Measurements from ENCODE around the gene C5orf34. TPM values are rescaled to one million over a fixed set of nuclear protein-coding genes. Genes with fewer than 3 reads are reported as not detected.
"Not testable (repeated sequence)": the region's sequence is repeated elsewhere in the genome, so short reads cannot be mapped to it uniquely, and the experiment has no call there.

C5orf34 gene
- total RNA-seq, 1 donor from 2014 or later, result 6.3 TPM

DNA sequence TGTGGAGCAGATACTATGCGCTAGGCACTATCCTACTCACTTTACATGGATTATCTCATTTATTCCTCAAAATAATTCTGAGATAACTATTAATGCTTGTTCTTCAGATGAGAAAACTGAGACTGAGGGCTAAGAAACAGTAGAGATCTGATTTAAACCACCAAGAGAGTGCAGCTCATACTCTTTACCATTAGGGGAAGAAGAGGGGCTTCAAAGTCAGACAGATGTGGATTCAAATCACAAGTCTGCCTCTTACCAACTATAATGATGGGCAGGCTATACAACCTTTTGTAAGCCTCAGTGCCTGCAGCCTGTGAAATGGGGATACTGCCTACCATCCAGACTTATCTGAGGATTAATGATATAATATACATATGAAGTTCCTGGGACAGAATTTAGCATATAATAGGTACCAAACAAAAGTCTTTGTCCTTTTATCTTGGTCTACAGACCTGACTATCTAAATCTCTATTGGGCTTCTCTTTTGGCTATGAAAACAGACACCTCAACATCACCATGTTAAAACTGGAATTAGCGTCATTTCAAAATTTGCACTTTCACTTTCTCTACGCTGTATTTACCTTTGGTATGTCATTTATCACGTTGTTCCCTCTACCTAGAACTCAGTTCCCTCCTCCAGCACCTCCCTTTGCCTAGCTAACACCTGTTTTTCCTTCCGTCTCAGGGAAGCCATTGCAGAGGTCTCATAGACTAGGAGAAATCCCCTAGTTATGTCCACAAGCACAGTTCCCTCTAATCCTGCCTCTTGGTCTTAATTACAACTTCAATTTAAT lies 17.4 kb downstream of the C5orf34 start:
- no peak overlapping the region for H3K4me3 Mint-ChIP-seq (ENCODE audit: low read depth)
- H3K9me3 Mint-ChIP-seq, result no peaks in the 10 kb centered on the region
- peaks cover 27% of the 10 kb centered on the region for H3K36me3 Mint-ChIP-seq (ENCODE audit: low read depth)
- intact Hi-C loops (cut with micrococcal nuclease), result no loop called here
- DNase-seq (ENCODE audit: low spot score), result no peak
- peaks cover 2% of the 10 kb centered on the region for H3K4me1 Mint-ChIP-seq (ENCODE audit: low read depth)
- no peak overlapping the region for H3K27ac Mint-ChIP-seq
- H3K27me3 Mint-ChIP-seq (ENCODE audit: low read depth), result no peaks in the 10 kb centered on the region

GRCh38 chr5:43491326-43491725 lies 23.6 kb downstream of the C5orf34 start:
- H3K27ac Mint-ChIP-seq, result no peak overlapping the region
- no peak overlapping the region for H3K4me3 Mint-ChIP-seq (ENCODE audit: low read depth)
- DNase-seq (ENCODE audit: low spot score), result no peak
- no peaks in the 10 kb centered on the region for H3K9me3 Mint-ChIP-seq
- intact Hi-C loops (cut with micrococcal nuclease), result no loop called here
- peaks cover 2% of the 10 kb centered on the region for H3K4me1 Mint-ChIP-seq (ENCODE audit: low read depth)
- H3K36me3 Mint-ChIP-seq (ENCODE audit: low read depth), result peaks cover 37% of the 10 kb centered on the region
- H3K27me3 Mint-ChIP-seq (ENCODE audit: low read depth), result no peaks in the 10 kb centered on the region

GRCh38 chr5:43486353-43486752 lies 28.6 kb downstream of the C5orf34 start:
- Mint-ChIP-seq H3K4me3 (ENCODE audit: low read depth) (no peak overlapping the region), H3K27ac (no peak overlapping the region), H3K9me3 (no peaks in the 10 kb centered on the region)

DNA sequence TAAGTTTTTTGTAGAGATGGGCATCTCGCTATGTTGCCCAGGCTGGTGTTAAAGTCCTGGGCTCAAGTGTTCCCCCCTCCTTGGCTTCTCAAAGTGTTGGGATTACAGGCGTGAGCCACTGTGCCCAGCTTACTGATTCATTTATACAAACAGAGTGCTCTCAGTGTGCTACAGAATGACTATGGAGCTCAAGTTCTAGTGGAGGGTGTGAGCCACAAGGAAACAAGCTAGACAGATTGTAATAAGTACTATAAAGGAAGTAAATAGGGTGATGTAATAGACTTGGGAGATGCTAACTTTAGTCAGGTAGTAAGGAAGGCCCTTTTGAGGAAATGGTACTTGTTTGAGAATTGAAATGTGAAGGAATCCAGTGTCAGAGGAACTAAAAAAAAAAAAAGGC lies 29.5 kb downstream of the C5orf34 start:
- Mint-ChIP-seq H3K4me1 (ENCODE audit: low read depth) (peaks cover 37% of the 10 kb centered on the region), H3K36me3 (ENCODE audit: low read depth) (peaks cover 32% of the 10 kb centered on the region), H3K4me3 (ENCODE audit: low read depth) (peak overlapping the region; percentile 38), H3K27me3 (ENCODE audit: low read depth) (no peaks in the 10 kb centered on the region), H3K9me3 (no peaks in the 10 kb centered on the region), H3K27ac (peak overlapping the region; percentile 99)
- intact Hi-C loops (cut with micrococcal nuclease), result loop anchor here (2.0 to 10.0 kb wide), 3 partner anchors 291 to 535 kb away; partner anchors contain the start of genes ANXA2R and NIM1K
- no peak for DNase-seq (ENCODE audit: low spot score)

More at GRCh38 chr5:43486353-43486752, 28.6 kb downstream of the C5orf34 start:
- no peaks in the 10 kb centered on the region for H3K27me3 Mint-ChIP-seq (ENCODE audit: low read depth)
- H3K36me3 Mint-ChIP-seq (ENCODE audit: low read depth), result peaks cover 35% of the 10 kb centered on the region
- no peak for DNase-seq (ENCODE audit: low spot score)
- intact Hi-C loops (cut with micrococcal nuclease), result loop anchor here (10.0 kb wide), 1 partner anchor 292 kb away; the partner anchor contains the start of gene NIM1K
- peaks cover 33% of the 10 kb centered on the region for H3K4me1 Mint-ChIP-seq (ENCODE audit: low read depth)

GRCh38 chr5:43484106-43484849 lies 30.7 kb downstream of the C5orf34 start:
- Mint-ChIP-seq H3K27me3 (ENCODE audit: low read depth) (no peaks in the 10 kb centered on the region), H3K27ac (peak overlapping the region; percentile 99), H3K4me3 (ENCODE audit: low read depth) (peak overlapping the region; percentile 93), H3K4me1 (ENCODE audit: low read depth) (peaks cover 41% of the 10 kb centered on the region), H3K9me3 (no peaks in the 10 kb centered on the region), H3K36me3 (ENCODE audit: low read depth) (peaks cover 26% of the 10 kb centered on the region)
- DNase-seq (ENCODE audit: low spot score), result peak; percentile 87
- intact Hi-C loops (cut with micrococcal nuclease), result loop anchor here (1.0 to 10.0 kb wide), 10 partner anchors 31 to 533 kb away; partner anchors contain the start of genes ANXA2R, C5orf34, NIM1K and NNT

DNA sequence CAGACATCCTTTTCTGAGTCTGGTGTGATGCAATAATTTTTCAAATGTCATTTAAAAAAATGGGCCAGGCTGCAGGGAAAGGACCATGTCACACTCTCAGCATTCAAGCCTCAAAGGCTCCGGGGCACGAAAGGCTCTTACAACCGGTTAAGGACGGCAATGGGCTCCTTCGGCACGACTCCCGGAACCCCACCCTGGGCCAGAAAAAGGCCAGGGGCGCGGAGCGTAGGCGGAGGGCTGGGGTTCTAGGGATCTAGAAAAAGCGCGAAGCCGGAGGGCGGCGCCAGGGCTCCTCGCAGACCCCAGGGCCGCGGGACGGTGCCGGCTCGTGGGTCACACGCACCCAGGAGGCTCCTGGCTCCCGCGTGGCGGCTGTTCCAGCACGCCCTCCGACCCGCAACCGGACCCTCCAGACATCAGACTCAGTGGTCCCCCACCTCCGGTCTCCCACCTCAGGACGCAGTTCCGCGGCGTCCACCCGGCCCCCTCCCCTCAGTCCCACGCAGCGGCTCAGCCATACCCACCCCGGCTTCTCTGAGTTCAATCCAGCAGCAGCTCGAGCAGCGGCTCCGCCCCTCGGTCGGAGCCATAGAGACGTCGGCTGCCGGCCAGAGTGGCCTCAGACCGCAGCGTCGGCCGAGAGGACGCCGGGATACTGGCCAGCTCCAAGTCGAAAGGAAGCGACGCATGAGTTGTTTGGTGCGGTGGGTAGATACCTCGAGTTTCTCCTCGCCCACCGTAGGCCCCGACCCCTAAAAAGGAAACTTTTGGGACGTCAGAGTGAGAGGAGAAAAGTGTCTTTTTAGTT lies 31.4 kb downstream of the C5orf34 start, which contains the start of gene TMEM267:
Gene TMEM267 (minus strand): TSS at position 568 of the 808 bp plus-strand sequence. CDS start 29,896 bp downstream, outside the sequence.
- Mint-ChIP-seq H3K36me3 (ENCODE audit: low read depth) (peaks cover 19% of the 10 kb centered on the region), H3K27ac (peak within 1 kb of the TSS; percentile 99), H3K4me1 (ENCODE audit: low read depth) (peaks cover 41% of the 10 kb centered on the region), H3K4me3 (ENCODE audit: low read depth) (peak within 1 kb of the TSS; percentile 93), H3K9me3 (no peaks in the 10 kb centered on the region), H3K27me3 (ENCODE audit: low read depth) (no peaks in the 10 kb centered on the region)
- intact Hi-C loops (cut with micrococcal nuclease), result loop anchor here (1.0 to 10.0 kb wide), 12 partner anchors 32 to 533 kb away; partner anchors contain the start of genes ANXA2R, C5orf34, HMGCS1 and NIM1K
- DNase-seq (ENCODE audit: low spot score), result peak; percentile 76

DNA sequence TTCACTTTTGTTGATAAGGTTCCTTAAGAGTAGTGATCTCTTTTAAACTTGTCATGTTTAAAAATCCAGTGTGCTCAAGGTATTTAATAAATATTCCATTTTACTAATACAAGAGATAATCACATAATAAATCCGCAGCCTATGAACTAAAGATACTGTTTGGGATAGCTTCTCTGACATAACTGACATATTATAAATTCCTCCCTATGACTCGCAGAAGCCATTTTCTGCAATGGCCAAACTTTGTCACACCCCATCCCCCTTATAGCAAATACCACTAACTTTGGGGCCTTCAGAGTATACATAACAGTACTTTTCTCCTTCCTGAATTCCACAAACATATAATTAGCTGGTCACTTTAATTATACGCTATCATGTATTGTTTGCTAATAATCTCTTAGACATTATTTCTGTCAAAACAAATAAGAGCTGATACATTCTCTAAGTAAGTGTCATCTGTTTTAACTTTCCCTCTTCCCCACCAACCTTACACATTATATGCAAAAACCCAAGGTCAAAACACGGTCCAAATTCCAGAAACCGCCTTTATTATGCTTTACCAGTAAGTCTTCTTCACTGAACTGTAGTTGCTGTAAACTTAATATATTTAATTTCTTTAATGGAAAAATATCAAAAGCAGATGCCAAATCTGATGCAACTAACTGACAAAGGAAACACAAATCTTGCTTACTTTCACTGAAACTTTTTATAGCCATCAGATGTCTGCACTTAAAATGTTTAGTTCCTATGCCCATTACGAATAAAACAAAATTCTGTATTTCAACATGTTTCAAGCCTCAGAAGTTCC lies 32.3 kb downstream of the C5orf34 start:
- peak overlapping the region; percentile 93 for H3K4me3 Mint-ChIP-seq (ENCODE audit: low read depth)
- intact Hi-C loops (cut with micrococcal nuclease), result loop anchor here (2.0 to 10.0 kb wide), 4 partner anchors 170 to 416 kb away; partner anchors contain the start of genes HMGCS1 and NIM1K

GRCh38 chr5:43469671-43470391 lies 45.1 kb downstream of the C5orf34 start:
- no peak overlapping the region for H3K4me3 Mint-ChIP-seq (ENCODE audit: low read depth)
- DNase-seq (ENCODE audit: low spot score), result no peak
- no peak overlapping the region for H3K27ac Mint-ChIP-seq
- peaks cover 98% of the 10 kb centered on the region for H3K36me3 Mint-ChIP-seq (ENCODE audit: low read depth)
- H3K4me1 Mint-ChIP-seq (ENCODE audit: low read depth), result peaks cover 4% of the 10 kb centered on the region
- H3K27me3 Mint-ChIP-seq (ENCODE audit: low read depth), result no peaks in the 10 kb centered on the region
- intact Hi-C loops (cut with micrococcal nuclease), result no loop called here
- peaks cover 67% of the 10 kb centered on the region for H3K9me3 Mint-ChIP-seq

More for the DNA sequence above, 32.3 kb downstream of the C5orf34 start:
- H3K4me1 Mint-ChIP-seq (ENCODE audit: low read depth), result peaks cover 41% of the 10 kb centered on the region
- H3K27me3 Mint-ChIP-seq (ENCODE audit: low read depth), result no peaks in the 10 kb centered on the region
- DNase-seq (ENCODE audit: low spot score), result no peak
- no peaks in the 10 kb centered on the region for H3K9me3 Mint-ChIP-seq
- H3K27ac Mint-ChIP-seq, result peak overlapping the region; percentile 99
- peaks cover 19% of the 10 kb centered on the region for H3K36me3 Mint-ChIP-seq (ENCODE audit: low read depth)

DNA sequence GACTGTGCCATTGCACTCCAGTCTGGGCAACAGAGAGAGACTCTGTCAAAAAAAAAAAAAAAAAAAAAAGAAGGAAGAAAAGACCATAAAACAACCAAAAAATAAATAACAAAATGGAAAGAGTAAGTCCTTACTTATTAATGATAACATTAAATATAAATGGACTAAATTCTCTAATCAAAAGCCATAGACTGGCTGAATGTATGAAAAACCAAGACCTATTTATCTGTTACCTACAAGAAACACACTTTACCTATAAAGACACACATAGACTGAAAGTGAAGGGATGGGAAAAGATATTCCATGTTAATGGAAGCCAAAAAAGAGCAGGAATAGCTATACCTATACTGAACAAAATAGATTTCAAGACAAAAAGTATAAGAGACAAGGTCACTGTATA lies 47.8 kb downstream of the C5orf34 start:
- Mint-ChIP-seq H3K27ac (no peak overlapping the region), H3K4me3 (ENCODE audit: low read depth) (no peak overlapping the region), H3K9me3 (peaks cover 65% of the 10 kb centered on the region), H3K27me3 (ENCODE audit: low read depth) (no peaks in the 10 kb centered on the region), H3K36me3 (ENCODE audit: low read depth) (peaks cover 92% of the 10 kb centered on the region), H3K4me1 (ENCODE audit: low read depth) (no peaks in the 10 kb centered on the region)
- intact Hi-C loops (cut with micrococcal nuclease), result no loop called here
- DNase-seq (ENCODE audit: low spot score), result no peak

- H3K4me1 Mint-ChIP-seq (ENCODE audit: low read depth); H3K27me3 Mint-ChIP-seq (ENCODE audit: low read depth); H3K27ac Mint-ChIP-seq; H3K4me3 Mint-ChIP-seq (ENCODE audit: low read depth); intact Hi-C loops (cut with micrococcal nuclease); DNase-seq (ENCODE audit: low spot score): not testable (repeated sequence)
- peaks cover 90% of the 10 kb centered on the region for H3K36me3 Mint-ChIP-seq (ENCODE audit: low read depth)
- peaks cover 52% of the 10 kb centered on the region for H3K9me3 Mint-ChIP-seq
These were observed 49.5 kb downstream of the C5orf34 start for GRCh38 chr5:43465455-43465854.

- no peak overlapping the region for H3K4me3 Mint-ChIP-seq (ENCODE audit: low read depth)
- no peak for DNase-seq (ENCODE audit: low spot score)
- H3K36me3 Mint-ChIP-seq (ENCODE audit: low read depth), result peaks cover 79% of the 10 kb centered on the region
- intact Hi-C loops (cut with micrococcal nuclease), result no loop called here
- no peak overlapping the region for H3K27ac Mint-ChIP-seq
- no peaks in the 10 kb centered on the region for H3K27me3 Mint-ChIP-seq (ENCODE audit: low read depth)
- H3K4me1 Mint-ChIP-seq (ENCODE audit: low read depth), result no peaks in the 10 kb centered on the region
- peaks cover 39% of the 10 kb centered on the region for H3K9me3 Mint-ChIP-seq
These were observed 53.9 kb downstream of the C5orf34 start for GRCh38 chr5:43461066-43461465.

Measured in activated T-helper 2 cell treated with anti-CD3 and anti-CD28 coated beads, Interferon-gamma antibody, Interleukin-2, Interleukin-4, amounts not matched to agents 10 μg/mL and 5 μg/mL and 100 μg/mL, durations not matched to agents 14 hours and 24 hours and 36 hours (primary cell).